ENCODE data around the gene CBLB. TPM values are rescaled to one million over a fixed set of nuclear protein-coding genes. Genes with fewer than 3 reads are reported as not detected.

Gene CBLB
- total RNA-seq, 4 donors from 2014 or later = 17.0 to 33.8 (median 23.0) TPM

- no peak overlapping the region for H3K4me3 ChIP-seq (ENCODE audit: low read depth, poor library complexity, severe bottlenecking)
- no peak for DNase-seq (ENCODE audit: low spot score in 2 of 2)
- TF ChIP-seq POLR2A (IDR thresholded peaks at IDR 0.05) (no peak), CTCF (IDR thresholded peaks at IDR 0.05) (no peak)
- intact Hi-C loops (cut with DNase I; ENCODE audit: low total_unique reads) = no loop called here
- WGBS, 2 donors = 32 to 38% methylated on average over 2 of the region's 2 CpGs
Observed at GRCh38 chr3:105686278-105686897, 182.4 kb downstream of the CBLB start.

- TF ChIP-seq POLR2A (IDR thresholded peaks at IDR 0.05) (no peak), CTCF (IDR thresholded peaks at IDR 0.05) (no peak)
- intact Hi-C loops (cut with DNase I; ENCODE audit: low total_unique reads) = no loop called here
- DNase-seq (ENCODE audit: low spot score in 2 of 2) = no peak
- H3K4me3 ChIP-seq (ENCODE audit: low read depth, poor library complexity, severe bottlenecking) = no peak overlapping the region
- WGBS, 2 donors = 97 to 100% methylated on average over 2 of the region's 2 CpGs
Observed at GRCh38 chr3:105679951-105680350, 188.9 kb downstream of the CBLB start.

- intact Hi-C loops (cut with DNase I; ENCODE audit: low total_unique reads) = no loop called here
- no peak for TF ChIP-seq POLR2A (IDR thresholded peaks at IDR 0.05)
- DNase-seq (ENCODE audit: low spot score in 2 of 2) = no peak
- no peak overlapping the region for H3K4me3 ChIP-seq (ENCODE audit: low read depth, poor library complexity, severe bottlenecking)
- WGBS, 2 donors = 77 to 80% methylated on average over 3 of the region's 3 CpGs
Observed at GRCh38 chr3:105678017-105678416, 190.8 kb downstream of the CBLB start.

- no peak for DNase-seq (ENCODE audit: low spot score in 2 of 2)
- TF ChIP-seq POLR2A (IDR thresholded peaks at IDR 0.05) (no peak), CTCF (IDR thresholded peaks at IDR 0.05) (no peak)
- intact Hi-C loops (cut with DNase I; ENCODE audit: low total_unique reads) = no loop called here
- H3K4me3 ChIP-seq (ENCODE audit: low read depth, poor library complexity, severe bottlenecking) = no peak overlapping the region
- WGBS, 2 donors = 81 to 88% methylated on average over 5 of the region's 5 CpGs
Observed at GRCh38 chr3:105676621-105677300, 192.1 kb downstream of the CBLB start.

GRCh38 chr3:105674437-105675065 is 194.3 kb downstream of the CBLB start:
- H3K4me3 ChIP-seq (ENCODE audit: low read depth, poor library complexity, severe bottlenecking) = no peak overlapping the region
- intact Hi-C loops (cut with DNase I; ENCODE audit: low total_unique reads) = no loop called here
- DNase-seq (ENCODE audit: low spot score in 2 of 2) = no peak
- TF ChIP-seq POLR2A (IDR thresholded peaks at IDR 0.05) = no peak
- TF ChIP-seq CTCF (IDR thresholded peaks at IDR 0.05) = no peak

GRCh38 chr3:105672996-105673395 is 195.8 kb downstream of the CBLB start:
- TF ChIP-seq CTCF (IDR thresholded peaks at IDR 0.05) (no peak), POLR2A (IDR thresholded peaks at IDR 0.05) (no peak)
- H3K4me3 ChIP-seq (ENCODE audit: low read depth, poor library complexity, severe bottlenecking) = no peak overlapping the region
- no peak for DNase-seq (ENCODE audit: low spot score in 2 of 2)
- WGBS, 2 donors = 91 to 94% methylated on average over 5 of the region's 5 CpGs
- intact Hi-C loops (cut with DNase I; ENCODE audit: low total_unique reads) = no loop called here
